GM12878 (cell line): ENCODE measurements around the gene FSTL4. TPM values are rescaled to one million over a fixed set of nuclear protein-coding genes. Genes with fewer than 3 reads are reported as not detected.

Source experiments
- ATAC-seq: fragments of 200-7000 bp; cut with Tn5 transposase; 3 replicates; pipeline ENCODE4 v1.9.1; 2020; ENCODE audit warnings: mild to moderate bottlenecking, moderate library complexity
- BruUV-seq: library from RNA; stranded (reverse); fragments of 400-500 nt; replicated peaks from 2 replicates; lab custom pipeline; 2021; lab: Mats Ljungman, UMichigan
- CTCF ChIA-PET: fragments of 300-600 bp; sonication (Branson Sonifier 250); formaldehyde crosslinking; extraction: SDS; loops from one replicate; lab custom pipeline; 2021; ENCODE audit warnings: inconsistent platforms; lab: Yijun Ruan, JAX
- POLR2A ChIA-PET: fragments of 350-600 bp; formaldehyde crosslinking; extraction: SDS; loops from one replicate; lab custom pipeline; 2021; ENCODE audit warnings: inconsistent platforms; lab: Charles Lee
- RAD21 ChIA-PET: fragments of 300-600 bp; sonication (Branson Sonifier 250); formaldehyde crosslinking; loops from one replicate; lab custom pipeline; 2023; ENCODE audit warnings: antibody characterized with exemption; ENCODE audit not compliant: unreplicated experiment; lab: Charles Lee
- SMC1A ChIA-PET: fragments of 300-600 bp; sonication (Branson Sonifier 250); formaldehyde crosslinking; loops from one replicate; lab custom pipeline; 2023; ENCODE audit not compliant: unreplicated experiment, uncharacterized antibody; lab: Charles Lee
- DNase-seq: peaks from one replicate; pipeline ENCODE4 v3.0.0-alpha.2; 2011; ENCODE audit warnings: low read depth, low spot score
- FAIRE-seq: peaks from 3 replicates; lab custom pipeline; 2011; peaks lifted over from hg19 to GRCh38; lab: Jason Lieb, UNC
- H2AFZ ChIP-seq: 2 replicates; pipeline ENCODE4 v1.6.0; 2011; ENCODE audit warnings: low read depth, low read length, control low read depth; ENCODE audit not compliant: control insufficient read depth
- H3K27ac ChIP-seq: 2 replicates; pipeline ENCODE4 v1.5.1; 2011; ENCODE audit warnings: control low read depth; ENCODE audit not compliant: control insufficient read depth, insufficient read depth
- H3K27me3 ChIP-seq, 2 experiments: replicated peaks in 1 of 2; 2 replicates each; pipeline versions ENCODE4 v1.6.0 to v1.6.1; 2011; ENCODE audit warnings: low read length in 1 of 2; ENCODE audit not compliant: control insufficient read depth in 2 of 2, insufficient read depth in 2 of 2
- H3K36me3 ChIP-seq, 2 experiments: 2 replicates each; pipeline ENCODE4 v1.5.1; 2011; ENCODE audit warnings: low read length in 1 of 2; ENCODE audit not compliant: control insufficient read depth in 2 of 2, insufficient read depth in 2 of 2
- H3K4me1 ChIP-seq: 2 replicates; pipeline ENCODE4 v1.6.1; 2011; ENCODE audit warnings: mild to moderate bottlenecking, low read length, moderate library complexity, mixed read lengths; ENCODE audit not compliant: control insufficient read depth, insufficient read depth
- H3K4me2 ChIP-seq: 2 replicates; pipeline ENCODE4 v1.6.0; 2011; ENCODE audit warnings: control low read depth; ENCODE audit not compliant: control insufficient read depth, insufficient read depth
- H3K4me3 ChIP-seq: fragments of 200-600 bp; sonication (generic); 2 replicates; pipeline ENCODE4 v1.5.1; 2016
- H3K79me2 ChIP-seq: 2 replicates; pipeline ENCODE4 v1.6.0; 2011; ENCODE audit warnings: low read length; ENCODE audit not compliant: control insufficient read depth, insufficient read depth
- H3K9ac ChIP-seq: 2 replicates; pipeline ENCODE4 v1.8.0; 2011; ENCODE audit warnings: low read length, control low read depth, mixed read lengths; ENCODE audit not compliant: control insufficient read depth, insufficient read depth
- H3K9me3 ChIP-seq: replicated peaks from 3 replicates; pipeline ENCODE4 v1.5.1; 2011; ENCODE audit warnings: mild to moderate bottlenecking, low read length; ENCODE audit not compliant: control insufficient read depth, insufficient read depth
- H4K20me1 ChIP-seq: 2 replicates; pipeline ENCODE4 v1.6.0; 2011; ENCODE audit not compliant: control insufficient read depth, insufficient read depth
- CBX5 ChIP-seq: sonication (generic); IDR thresholded peaks from 2 replicates; pipeline ENCODE4 v1.6.1; 2016; ENCODE audit warnings: low read depth, moderate library complexity, mild to moderate bottlenecking, inconsistent platforms
- DPF2 ChIP-seq: fragments of 450-650 bp; IDR thresholded peaks from 2 replicates; pipeline ENCODE4 v1.6.1; 2017; ENCODE audit warnings: mild to moderate bottlenecking
- EP300 ChIP-seq, 2 experiments: fragments of 150-350 bp in 1 of 2; IDR thresholded peaks; 2 replicates each; pipeline ENCODE4 v1.6.1; 2011 to 2012; ENCODE audit warnings: low read depth in 2 of 2, low read length in 2 of 2, borderline replicate concordance in 1 of 2, improper control_type of control experiment in 1 of 2, inconsistent platforms in 1 of 2; ENCODE audit not compliant: control insufficient read depth in 1 of 2
- ESRRA ChIP-seq: IDR thresholded peaks from 2 replicates; pipeline ENCODE4 v1.6.1; 2012; ENCODE audit warnings: mild to moderate bottlenecking, low read length, improper control_type of control experiment
- HDAC6 ChIP-seq: fragments of 200-600 bp; sonication (generic); IDR thresholded peaks from one replicate; pipeline ENCODE4 v1.8.0; 2017; ENCODE audit warnings: antibody characterized with exemption; ENCODE audit not compliant: unreplicated experiment
- HDGF ChIP-seq: fragments of 450-650 bp; IDR thresholded peaks from 2 replicates; pipeline ENCODE4 v1.6.1; 2016; ENCODE audit warnings: antibody characterized with exemption
- LARP7 ChIP-seq: fragments of 450-650 bp; IDR thresholded peaks from 2 replicates; pipeline ENCODE4 v1.6.1; 2017; ENCODE audit warnings: mild to moderate bottlenecking
- NFXL1 ChIP-seq: fragments of 450-650 bp; IDR thresholded peaks from 2 replicates; pipeline ENCODE4 v1.6.1; 2017; ENCODE audit warnings: antibody characterized with exemption, mild to moderate bottlenecking, borderline replicate concordance
- RFX5 ChIP-seq: IDR thresholded peaks from 2 replicates; pipeline ENCODE4 v1.6.1; 2011; ENCODE audit warnings: low read depth, low read length, improper control_type of control experiment
- STAT1 ChIP-seq: fragments of 450-650 bp; conservative IDR thresholded peaks from 2 replicates; pipeline ENCODE4 v1.6.1; 2014; ENCODE audit warnings: antibody characterized with exemption, mild to moderate bottlenecking
- STAT3 ChIP-seq: IDR thresholded peaks from 2 replicates; pipeline ENCODE4 v1.6.1; 2011; ENCODE audit warnings: low read depth, low read length, improper control_type of control experiment
- TCF3 ChIP-seq: IDR thresholded peaks from 2 replicates; pipeline ENCODE4 v1.6.1; 2012; ENCODE audit warnings: low read depth, mild to moderate bottlenecking, low read length, borderline replicate concordance; ENCODE audit not compliant: insufficient read depth
- ZBED1 ChIP-seq: IDR thresholded peaks from 2 replicates; pipeline ENCODE4 v1.6.1; 2016; ENCODE audit warnings: borderline replicate concordance
- ZNF274 ChIP-seq: IDR thresholded peaks from one replicate; pipeline ENCODE4 v1.8.0; 2011; ENCODE audit not compliant: insufficient read length, insufficient read depth
- ZNF384 ChIP-seq: IDR thresholded peaks from 2 replicates; pipeline ENCODE4 v1.6.1; 2012; ENCODE audit warnings: low read depth, mild to moderate bottlenecking, low read length, improper control_type of control experiment, borderline replicate concordance
- ZSCAN29 ChIP-seq: fragments of 450-650 bp; IDR thresholded peaks from 2 replicates; pipeline ENCODE4 v1.6.1; 2017; ENCODE audit warnings: mild to moderate bottlenecking, moderate library complexity
- WGBS: methylation state at CpG from one replicate; pipeline ENCODE4 v1.1.6; 2016; ENCODE audit warnings: low lambda C conversion rate; ENCODE audit not compliant: insufficient replicate concordance, insufficient coverage; ENCODE audit errors: missing lambda C conversion rate; 5-methylcytosine and 5-hydroxymethylcytosine counted together
- in situ Hi-C: fragments of 300-500 bp; cut with MboI; formaldehyde crosslinking; loops from 9 replicates; pipeline ENCODE4 v1.14.3; 2018; ENCODE audit warnings: mixed read lengths
- intact Hi-C: fragments of 100-400 bp; cut with micrococcal nuclease; formaldehyde crosslinking; loops from one replicate; pipeline ENCODE4 v1.14.2; 2022; ENCODE audit not compliant: unreplicated experiment
- polyA plus RNA-seq, 11 experiments: library from polyadenylated mRNA; depleted of rRNA in 4 of 11; unstranded in 6 of 11; stranded (reverse) in 5 of 11; fragments of >200 nt; fragmentation: Nextera tagmentation in 4 of 11; fragmentation: Illumina TruSeq in 1 of 11; extraction: Ambion mirVana in 4 of 11; extraction: Trizol in 1 of 11; gene quantifications; 1 replicate in 1 of 11; 2 replicates in 10 of 11; pipeline versions ENCODE4 v1.2.1 to v1.2.3, GENCODE V29; 2011 to 2016; ENCODE audit warnings: inconsistent platforms in 2 of 11, missing spikeins in 2 of 11, low read depth in 1 of 11
- total RNA-seq, 4 experiments: library from RNA; depleted of rRNA in 3 of 4; stranded (reverse); fragments of >200 nt in 3 of 4; fragmentation: Illumina TruSeq in 1 of 4; extraction: Trizol in 1 of 4; gene quantifications; 2 replicates each; pipeline versions ENCODE4 v1.2.1 to v1.2.3, GENCODE V29; 2013 to 2021
- TF ChIP-seq, protein P1 (sequence below): fragments of 450-650 bp; IDR thresholded peaks from 2 replicates; pipeline ENCODE4 v1.6.1; 2017; ENCODE audit warnings: low read depth, mild to moderate bottlenecking, moderate library complexity

FSTL4 gene
- total and polyA plus RNA-seq, 10 of the 15 experiments (the other 5 are each of a cell fraction or from before 2014, with no cell fraction given): 0.01 to 0.79 (median 0.21) TPM; not detected in 6

DNA sequence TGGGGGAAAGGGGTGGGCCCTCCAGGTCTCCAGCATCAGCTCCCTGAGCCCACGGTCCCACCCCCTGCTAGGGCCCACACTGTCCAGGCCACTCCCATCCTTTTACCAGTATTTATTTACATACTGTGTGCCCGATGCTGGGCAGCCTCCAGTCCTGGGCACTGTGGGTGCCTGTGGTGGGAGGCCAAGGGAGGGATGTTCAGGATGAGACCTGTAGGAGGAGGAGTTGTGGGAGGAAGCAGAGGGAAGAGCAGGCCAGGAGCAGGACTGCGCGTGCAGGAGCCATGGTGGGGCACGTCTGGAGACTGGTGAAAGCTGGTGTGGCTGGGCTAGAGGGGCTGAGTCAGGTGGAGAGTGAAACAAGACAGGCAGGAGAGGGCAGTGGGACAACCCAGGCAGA is 293.1 kb downstream of the FSTL4 start:
- Histone ChIP-seq H4K20me1 (no peaks in the 10 kb centered on the region), H3K4me2 (no peak overlapping the region), H3K36me3 (no peaks in the 10 kb centered on the region), H3K27ac (no peak overlapping the region), H3K4me3 (no peak overlapping the region), H2AFZ (no peak overlapping the region), H3K4me1 (peaks cover 21% of the 10 kb centered on the region), H3K9ac (no peak overlapping the region), H3K79me2 (no peaks in the 10 kb centered on the region), H3K9me3 (no peaks in the 10 kb centered on the region), H3K27me3 (no peaks in the 10 kb centered on the region)
- ATAC-seq: no peak
- DNase-seq: no peak
- no TSS peak for BruUV-seq
- 49% methylated on average over 5 of the region's 5 CpGs for WGBS
- TF ChIP-seq ZNF384 (no peak), CBX5 (no peak), STAT1 (no peak), ZBED1 (no peak), LARP7 (no peak), ESRRA (no peak)
- ChIA-PET RAD21 (interaction anchor here (1.4 kb wide), 1 partner anchor 75 kb away, joined by 4 read pairs; no protein-coding TSS in a partner anchor), POLR2A (no interaction called here), SMC1A (no interaction called here), CTCF (interaction anchor here (0.8 to 1.4 kb wide), 3 partner anchors 104 to 932 kb away, joined by 3 read pairs; no protein-coding TSS in a partner anchor)
- FAIRE-seq: no peak
- intact Hi-C loops: no loop called here
- in situ Hi-C loops: no loop called here

DNA sequence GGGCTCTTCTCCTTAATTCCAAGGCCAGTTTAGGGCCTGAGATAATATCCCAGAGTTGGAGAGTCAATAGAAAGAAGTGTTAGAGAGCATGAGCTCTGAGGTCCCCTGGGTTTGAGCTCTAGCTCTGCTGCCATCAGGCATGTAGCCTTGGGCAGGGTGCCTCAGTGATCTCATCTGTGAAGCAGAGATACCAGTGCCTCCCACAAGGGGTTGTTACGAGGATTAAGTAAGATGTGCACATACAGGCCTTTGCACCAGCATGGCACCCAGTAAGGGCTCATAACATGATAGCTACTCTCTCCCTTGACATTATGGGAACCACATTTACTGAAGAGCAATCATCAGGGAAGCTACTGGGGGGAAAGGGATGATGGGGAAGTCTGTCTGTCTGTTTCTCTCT is 294.8 kb downstream of the FSTL4 start:
- Histone ChIP-seq H2AFZ (no peak overlapping the region), H4K20me1 (no peaks in the 10 kb centered on the region), H3K4me1 (peaks cover 17% of the 10 kb centered on the region), H3K27me3 (no peaks in the 10 kb centered on the region), H3K36me3 (no peaks in the 10 kb centered on the region), H3K79me2 (no peaks in the 10 kb centered on the region), H3K4me2 (no peak overlapping the region), H3K9me3 (no peaks in the 10 kb centered on the region), H3K27ac (no peak overlapping the region), H3K4me3 (no peak overlapping the region), H3K9ac (no peak overlapping the region)
- SMC1A ChIA-PET: interaction anchor here (0.7 to 1.3 kb wide), 4 partner anchors 10 to 165 kb away, joined by 3 read pairs; no protein-coding TSS in a partner anchor
- CTCF ChIA-PET: interaction anchor here (1.2 to 1.7 kb wide), 2 partner anchors 14 to 30 kb away, joined by 3 to 4 read pairs; no protein-coding TSS in a partner anchor
- WGBS: 40% methylated on average over 1 of the region's 1 CpG
- BruUV-seq: no TSS peak
- TF ChIP-seq ZNF274 (no peak), RFX5 (no peak), ZSCAN29 (no peak), HDAC6 (no peak), TCF3 (no peak), DPF2 (no peak), STAT3 (no peak), HDGF (no peak), EP300 (IDR thresholded peaks at IDR 0.05; ENCODE audit: borderline replicate concordance in 1 of 2, control insufficient read depth in 1 of 2, low read depth in 2 of 2, low read length in 2 of 2) (no peak), NFXL1 (no peak)
- TF ChIP-seq, protein P1, sequence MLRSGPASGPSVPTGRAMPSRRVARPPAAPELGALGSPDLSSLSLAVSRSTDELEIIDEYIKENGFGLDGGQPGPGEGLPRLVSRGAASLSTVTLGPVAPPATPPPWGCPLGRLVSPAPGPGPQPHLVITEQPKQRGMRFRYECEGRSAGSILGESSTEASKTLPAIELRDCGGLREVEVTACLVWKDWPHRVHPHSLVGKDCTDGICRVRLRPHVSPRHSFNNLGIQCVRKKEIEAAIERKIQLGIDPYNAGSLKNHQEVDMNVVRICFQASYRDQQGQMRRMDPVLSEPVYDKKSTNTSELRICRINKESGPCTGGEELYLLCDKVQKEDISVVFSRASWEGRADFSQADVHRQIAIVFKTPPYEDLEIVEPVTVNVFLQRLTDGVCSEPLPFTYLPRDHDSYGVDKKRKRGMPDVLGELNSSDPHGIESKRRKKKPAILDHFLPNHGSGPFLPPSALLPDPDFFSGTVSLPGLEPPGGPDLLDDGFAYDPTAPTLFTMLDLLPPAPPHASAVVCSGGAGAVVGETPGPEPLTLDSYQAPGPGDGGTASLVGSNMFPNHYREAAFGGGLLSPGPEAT: no peak
- FAIRE-seq (no peak), ATAC-seq (no peak), DNase-seq (no peak)
- intact Hi-C loops (no loop called here), in situ Hi-C loops (no loop called here)
- POLR2A ChIA-PET: no interaction called here
- RAD21 ChIA-PET: interaction anchor here (1.5 kb wide), 1 partner anchor 203 kb away, joined by 6 read pairs; no protein-coding TSS in a partner anchor
